HEK293 (cell line): ENCODE measurements around the gene HCN4.
A peak's percentile ranks its signal among the peaks of the same experiment; 100 is the strongest.

Source experiments
- CTCF ChIA-PET: fragments of 350-600 bp; formaldehyde crosslinking; extraction: SDS; loops from one replicate; lab custom pipeline; 2021; ENCODE audit warnings: antibody characterized with exemption; lab: Yijun Ruan, JAX
- POLR2A ChIA-PET: fragments of 300-600 bp; formaldehyde crosslinking; extraction: SDS; loops from one replicate; lab custom pipeline; 2020; ENCODE audit warnings: antibody characterized with exemption, inconsistent platforms; lab: Yijun Ruan, JAX
- H3K27ac ChIP-seq: fragments of 200-500 bp; sonication (Bioruptor generic); 2 replicates; pipeline ENCODE4 v1.5.1; 2014; ENCODE audit warnings: low read depth, low read length, control low read depth, inconsistent platforms; ENCODE audit errors: extremely low read depth
- H3K36me3 ChIP-seq, 2 experiments: fragments of 200-500 bp in 1 of 2; sonication (Bioruptor generic) in 1 of 2; 1 replicate in 1 of 2; 2 replicates in 1 of 2; pipeline ENCODE4 v1.5.1; 2014 to 2017; ENCODE audit warnings: inconsistent platforms in 2 of 2, low read length in 2 of 2; ENCODE audit not compliant: control insufficient read depth in 2 of 2, insufficient read depth in 1 of 2
- H3K4me1 ChIP-seq: fragments of 200-500 bp; sonication (Bioruptor generic); 2 replicates; pipeline ENCODE4 v1.5.1; 2014; ENCODE audit warnings: mild to moderate bottlenecking, low read length, inconsistent platforms; ENCODE audit not compliant: control insufficient read depth, insufficient read depth
- H3K4me3 ChIP-seq: 2 replicates; pipeline ENCODE4 v1.5.1; 2011; ENCODE audit warnings: low read depth, mild to moderate bottlenecking, control low read depth, low read length, moderate library complexity
- H3K9me3 ChIP-seq: fragments of 200-500 bp; sonication (Bioruptor generic); 2 replicates; pipeline ENCODE4 v1.5.1; 2014; ENCODE audit warnings: low read depth, low read length, inconsistent platforms; ENCODE audit not compliant: control insufficient read depth, insufficient read depth
- EGR2 ChIP-seq: fragments of 450-650 bp; formaldehyde crosslinking; IDR thresholded peaks from 2 replicates; pipeline ENCODE4 v1.5.1; 2016; ENCODE audit warnings: low read depth, missing biosample characterization, missing genetic modification characterization
- GLI4 ChIP-seq: fragments of 450-650 bp; formaldehyde crosslinking; IDR thresholded peaks from 2 replicates; pipeline ENCODE4 v1.5.1; 2016; ENCODE audit warnings: missing biosample characterization, missing genetic modification characterization
- GLIS2 ChIP-seq: fragments of 450-650 bp; formaldehyde crosslinking; IDR thresholded peaks from 2 replicates; pipeline ENCODE4 v1.5.1; 2016; ENCODE audit warnings: missing biosample characterization, missing genetic modification characterization
- KLF1 ChIP-seq: fragments of 450-650 bp; formaldehyde crosslinking; IDR thresholded peaks from 2 replicates; pipeline ENCODE4 v1.5.1; 2016; ENCODE audit warnings: missing biosample characterization, missing genetic modification characterization
- PRDM6 ChIP-seq: fragments of 450-650 bp; formaldehyde crosslinking; IDR thresholded peaks from 2 replicates; pipeline ENCODE4 v1.5.1; 2017; ENCODE audit warnings: missing biosample characterization, missing genetic modification characterization
- TRIM28 ChIP-seq: IDR thresholded peaks from 2 replicates; pipeline ENCODE4 v1.6.1; 2011; ENCODE audit warnings: low read length, control low read depth, borderline replicate concordance
- WT1 ChIP-seq: fragments of 450-650 bp; formaldehyde crosslinking; IDR thresholded peaks from 2 replicates; pipeline ENCODE4 v1.5.1; 2016; ENCODE audit warnings: missing biosample characterization, missing genetic modification characterization
- ZBTB48 ChIP-seq: fragments of 450-650 bp; formaldehyde crosslinking; IDR thresholded peaks from 2 replicates; pipeline ENCODE4 v1.5.1; 2016; ENCODE audit warnings: missing biosample characterization, missing genetic modification characterization
- ZBTB8A ChIP-seq: fragments of 450-650 bp; formaldehyde crosslinking; IDR thresholded peaks from 2 replicates; pipeline ENCODE4 v1.5.1; 2016; ENCODE audit warnings: missing biosample characterization, missing genetic modification characterization
- ZFHX2 ChIP-seq: fragments of 450-650 bp; formaldehyde crosslinking; conservative IDR thresholded peaks from 2 replicates; pipeline ENCODE4 v1.5.1; 2016; ENCODE audit warnings: missing biosample characterization, missing genetic modification characterization
- ZFP37 ChIP-seq: fragments of 450-650 bp; formaldehyde crosslinking; IDR thresholded peaks from 2 replicates; pipeline ENCODE4 v1.5.1; 2016; ENCODE audit warnings: missing biosample characterization, missing genetic modification characterization
- ZIC2 ChIP-seq: fragments of 450-650 bp; formaldehyde crosslinking; IDR thresholded peaks from 2 replicates; pipeline ENCODE4 v1.5.1; 2016; ENCODE audit warnings: missing biosample characterization, missing genetic modification characterization
- ZNF114 ChIP-seq: fragments of 450-650 bp; formaldehyde crosslinking; IDR thresholded peaks from 2 replicates; pipeline ENCODE4 v1.5.0; 2017; ENCODE audit warnings: missing biosample characterization, missing genetic modification characterization
- ZNF174 ChIP-seq: fragments of 450-650 bp; formaldehyde crosslinking; IDR thresholded peaks from 2 replicates; pipeline ENCODE4 v1.5.0; 2017; ENCODE audit warnings: missing biosample characterization, mild to moderate bottlenecking, missing genetic modification characterization
- ZNF292 ChIP-seq: fragments of 450-650 bp; formaldehyde crosslinking; IDR thresholded peaks from 2 replicates; pipeline ENCODE4 v1.5.1; 2016; ENCODE audit warnings: low read depth, missing biosample characterization, missing genetic modification characterization, borderline replicate concordance
- ZNF302 ChIP-seq: fragments of 450-650 bp; formaldehyde crosslinking; IDR thresholded peaks from 2 replicates; pipeline ENCODE4 v1.5.1; 2016; ENCODE audit warnings: missing biosample characterization, missing genetic modification characterization, low read depth
- ZNF341 ChIP-seq: fragments of 450-650 bp; formaldehyde crosslinking; IDR thresholded peaks from 2 replicates; pipeline ENCODE4; 2016; ENCODE audit warnings: low read depth, missing biosample characterization, missing genetic modification characterization
- ZNF433 ChIP-seq: fragments of 450-650 bp; formaldehyde crosslinking; IDR thresholded peaks from 2 replicates; pipeline ENCODE4 v1.5.1; 2016; ENCODE audit warnings: missing biosample characterization, missing genetic modification characterization, low read depth
- ZNF473 ChIP-seq: fragments of 450-650 bp; formaldehyde crosslinking; IDR thresholded peaks from 2 replicates; pipeline ENCODE4 v1.5.1; 2017; ENCODE audit warnings: missing biosample characterization, missing genetic modification characterization
- ZNF510 ChIP-seq: fragments of 450-650 bp; formaldehyde crosslinking; IDR thresholded peaks from 2 replicates; pipeline ENCODE4 v1.5.1; 2018; ENCODE audit warnings: mild to moderate bottlenecking, missing genetic modification characterization, missing biosample characterization; ENCODE audit not compliant: insufficient replicate concordance
- ZNF600 ChIP-seq: fragments of 450-650 bp; formaldehyde crosslinking; IDR thresholded peaks from 2 replicates; pipeline ENCODE4 v1.5.1; 2016; ENCODE audit warnings: missing biosample characterization, missing genetic modification characterization
- ZNF624 ChIP-seq: fragments of 450-650 bp; formaldehyde crosslinking; IDR thresholded peaks from 2 replicates; pipeline ENCODE4 v1.5.1; 2017; ENCODE audit warnings: missing biosample characterization, missing genetic modification characterization
- ZNF626 ChIP-seq: fragments of 450-650 bp; sonication (Bioruptor Pico); formaldehyde crosslinking; IDR thresholded peaks from 2 replicates; pipeline ENCODE4 v1.5.1; 2018; ENCODE audit warnings: missing biosample characterization, missing genetic modification characterization, inconsistent platforms
- ZNF654 ChIP-seq: fragments of 450-650 bp; formaldehyde crosslinking; IDR thresholded peaks from 2 replicates; pipeline ENCODE4 v1.5.1; 2016; ENCODE audit warnings: low read depth, missing biosample characterization, missing genetic modification characterization
- ZNF777 ChIP-seq: fragments of 450-650 bp; formaldehyde crosslinking; IDR thresholded peaks from 2 replicates; pipeline ENCODE4 v1.5.1; 2017; ENCODE audit warnings: missing biosample characterization, missing genetic modification characterization, borderline replicate concordance
- ZNF837 ChIP-seq: fragments of 450-650 bp; formaldehyde crosslinking; IDR thresholded peaks from 2 replicates; pipeline ENCODE4 v1.5.1; 2016; ENCODE audit warnings: missing biosample characterization, missing genetic modification characterization
- TF ChIP-seq, protein P1 (sequence below): fragments of 450-650 bp; formaldehyde crosslinking; IDR thresholded peaks from 2 replicates; pipeline ENCODE4 v1.5.1; 2017; ENCODE audit warnings: missing biosample characterization, missing genetic modification characterization

The HCN4 gene

GRCh38 chr15:73366766-73367623, 1.8 kb downstream of the HCN4 start:
- no peaks in the 10 kb centered on the region for H3K9me3 ChIP-seq
- ChIA-PET POLR2A (interaction anchor here (1.0 to 1.1 kb wide), 2 partner anchors 9 to 29 kb away, joined by 3 to 4 read pairs; no protein-coding TSS in a partner anchor), CTCF (interaction anchor here (0.5 to 0.7 kb wide), 5 partner anchors 12 to 401 kb away, joined by 3 read pairs; no protein-coding TSS in a partner anchor)

DNA sequence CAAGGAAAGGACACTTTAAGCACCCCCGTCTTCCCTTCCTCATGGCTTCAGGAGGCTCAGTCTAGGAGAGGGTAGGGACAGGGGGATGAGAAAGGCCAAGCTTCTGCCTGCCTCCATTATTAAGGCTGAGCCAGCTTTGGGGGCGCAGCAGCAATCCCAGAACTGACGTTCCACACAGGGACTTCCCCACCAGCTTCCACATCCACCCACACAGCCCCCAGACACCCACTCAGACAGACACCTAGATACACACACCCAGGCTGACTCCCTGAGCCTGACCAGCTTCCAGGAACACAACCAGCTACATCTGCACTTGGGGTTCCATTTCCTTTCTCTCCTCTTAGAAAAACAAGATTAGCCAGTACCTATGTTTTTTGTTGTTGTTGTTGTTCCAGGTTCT, 4.7 kb downstream of the HCN4 start:
- TF ChIP-seq ZNF837 (tag by site-specific recombination): no peak
- peak; percentile 70; the same call in 1 of the 2 replicates for TF ChIP-seq EGR2
- peak; percentile 68 for TF ChIP-seq ZFHX2 (tag by site-specific recombination)
- H3K4me1 ChIP-seq: peaks cover 2% of the 10 kb centered on the region; the same call in 1 of the 2 replicates
- no peaks in the 10 kb centered on the region for H3K9me3 ChIP-seq
- CTCF ChIA-PET: interaction anchor here (0.6 to 0.7 kb wide), 2 partner anchors 48 to 197 kb away, joined by 3 to 4 read pairs; no protein-coding TSS in a partner anchor
- H3K4me3 ChIP-seq: no peak overlapping the region
- H3K36me3 ChIP-seq: no peaks in the 10 kb centered on the region
- POLR2A ChIA-PET: interaction anchor here (0.6 to 0.7 kb wide), 2 partner anchors 20 to 268 kb away, joined by 5 to 11 read pairs; no protein-coding TSS in a partner anchor
- H3K27ac ChIP-seq: no peak overlapping the region

More at GRCh38 chr15:73366766-73367623, 1.8 kb downstream of the HCN4 start:
- Histone ChIP-seq H3K27ac (no peak overlapping the region), H3K36me3 (no peaks in the 10 kb centered on the region), H3K4me1 (peaks cover 2% of the 10 kb centered on the region; the same call in 1 of the 2 replicates), H3K4me3 (peak overlapping the region; percentile 13)
- TF ChIP-seq PRDM6: no peak
- TF ChIP-seq, protein P1, sequence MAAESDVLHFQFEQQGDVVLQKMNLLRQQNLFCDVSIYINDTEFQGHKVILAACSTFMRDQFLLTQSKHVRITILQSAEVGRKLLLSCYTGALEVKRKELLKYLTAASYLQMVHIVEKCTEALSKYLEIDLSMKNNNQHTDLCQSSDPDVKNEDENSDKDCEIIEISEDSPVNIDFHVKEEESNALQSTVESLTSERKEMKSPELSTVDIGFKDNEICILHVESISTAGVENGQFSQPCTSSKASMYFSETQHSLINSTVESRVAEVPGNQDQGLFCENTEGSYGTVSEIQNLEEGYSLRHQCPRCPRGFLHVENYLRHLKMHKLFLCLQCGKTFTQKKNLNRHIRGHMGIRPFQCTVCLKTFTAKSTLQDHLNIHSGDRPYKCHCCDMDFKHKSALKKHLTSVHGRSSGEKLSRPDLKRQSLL (tag by site-specific recombination): 0 out of 2 replicates have a peak, but pooled peaks have one; percentile 43
- 0 out of 2 replicates have a peak, but pooled peaks have one; percentile 7 for TF ChIP-seq ZBTB48 (tag by site-specific recombination)
- no peak for TF ChIP-seq ZNF626 (tag by site-specific recombination)
- no peak for TF ChIP-seq GLI4
- 0 out of 2 replicates have a peak, but pooled peaks have one; percentile 9 for TF ChIP-seq ZNF600 (tag by site-specific recombination)
- TF ChIP-seq ZNF510 (tag by site-specific recombination): no peak
- TF ChIP-seq ZBTB8A (tag by site-specific recombination): no peak
- 0 out of 2 replicates have a peak, but pooled peaks have one; percentile 12 for TF ChIP-seq ZNF341 (tag by site-specific recombination)
- no peak for TF ChIP-seq ZFP37 (tag by site-specific recombination)
- 0 out of 2 replicates have a peak, but pooled peaks have one; percentile 12 for TF ChIP-seq ZIC2
- TF ChIP-seq GLIS2: peak; percentile 20; the same call in 1 of the 2 replicates
- no peak for TF ChIP-seq ZNF473 (tag by site-specific recombination)

DNA sequence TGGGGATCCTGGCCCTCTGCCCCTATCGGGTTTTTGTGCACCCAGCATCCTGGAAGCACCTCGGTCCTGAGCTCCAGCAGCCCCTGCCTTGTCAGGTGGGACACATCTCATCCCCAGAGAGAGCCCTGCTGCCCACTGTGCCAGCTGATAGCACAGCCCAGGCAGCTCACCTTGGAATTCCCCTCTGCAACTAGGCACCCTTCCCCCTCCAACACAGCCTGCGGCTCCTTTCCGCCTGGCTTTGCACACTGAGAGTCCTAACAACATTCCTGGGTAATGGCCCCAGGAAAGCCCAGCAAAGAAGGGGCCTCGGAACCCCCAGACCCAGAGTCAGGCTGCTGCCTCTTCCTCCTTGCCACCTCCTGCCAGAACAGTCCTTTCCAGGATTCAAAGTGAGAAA, 5.9 kb downstream of the HCN4 start:
- CTCF ChIA-PET: interaction anchor here (0.9 kb wide), 1 partner anchor 267 kb away, joined by 3 read pairs; no protein-coding TSS in a partner anchor
- Histone ChIP-seq H3K36me3 (no peaks in the 10 kb centered on the region), H3K4me3 (no peak overlapping the region), H3K4me1 (no peaks in the 10 kb centered on the region; the same call in 1 of the 2 replicates), H3K27ac (no peak overlapping the region), H3K9me3 (no peaks in the 10 kb centered on the region)
- TF ChIP-seq ZNF624 (no peak), ZNF777 (tag by site-specific recombination) (no peak), ZNF292 (tag by site-specific recombination) (no peak), ZNF114 (tag by site-specific recombination) (no peak), WT1 (no peak), ZNF654 (tag by site-specific recombination) (no peak), KLF1 (tag by site-specific recombination) (no peak), ZNF433 (no peak), ZNF302 (no peak), TRIM28 (no peak), ZNF174 (tag by site-specific recombination) (no peak)
- POLR2A ChIA-PET: no interaction called here
